Measurements from ENCODE around the gene BPTF. TPM values are rescaled to one million over a fixed set of nuclear protein-coding genes. Genes with fewer than 3 reads are reported as not detected.

The BPTF gene
- total and polyA plus RNA-seq, 12 donors, result 17.3 to 91.6 (median 62.2) TPM

DNA sequence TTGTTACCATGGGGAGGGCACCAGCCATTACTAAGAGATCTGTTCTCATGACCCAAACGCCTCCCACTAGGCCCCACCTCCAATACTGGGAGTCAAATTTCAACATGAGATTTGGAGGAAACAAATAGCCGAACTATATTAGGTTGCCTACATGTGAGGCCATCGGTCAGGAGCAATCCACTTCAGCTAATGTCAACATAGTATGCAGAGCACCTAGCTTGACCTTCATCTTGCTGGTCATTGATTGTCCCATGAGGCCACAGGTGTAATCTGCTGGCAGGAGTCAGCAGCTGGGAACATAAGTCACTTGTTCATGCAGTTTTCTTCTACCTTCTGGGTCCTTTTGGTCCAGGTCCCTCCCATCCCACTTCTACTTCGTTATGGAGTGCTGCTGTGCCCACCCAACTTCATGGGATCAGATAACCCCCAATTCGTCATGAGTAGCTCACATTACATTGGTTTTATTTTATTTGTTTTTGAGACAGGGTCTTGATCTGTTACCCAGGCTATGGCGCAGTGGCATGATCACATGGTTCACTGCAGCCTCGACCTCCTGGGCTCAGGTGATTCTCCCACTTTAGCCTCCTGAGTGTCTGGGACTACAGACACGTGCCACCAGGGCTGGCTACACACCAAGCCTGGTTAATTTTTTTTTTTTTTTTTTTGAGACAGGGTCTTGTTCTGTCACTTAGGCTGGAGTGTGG is 204.4 kb downstream of the BPTF start:
- no peaks in the 10 kb centered on the region for H3K9me3 ChIP-seq (replicated peaks in 1 of 3)
- no peaks in the 10 kb centered on the region for H3K36me3 ChIP-seq (replicated peaks in 1 of 2)
- no peak overlapping the region for H3K27ac ChIP-seq
- intact Hi-C loops (cut with DNase I), result no loop called here
- TF ChIP-seq POLR2A (IDR thresholded peaks at IDR 0.05) (no peak), CTCF (IDR thresholded peaks at IDR 0.05) (no peak)
- 68 to 75% (median 69%) methylated on average over 8 of the region's 8 CpGs for WGBS, 4 donors
- DNase-seq, result no peak
- H3K4me3 ChIP-seq, result no peak overlapping the region
- H3K27me3 ChIP-seq, result no peaks in the 10 kb centered on the region
- peaks cover 1 to 2% of the 10 kb centered on the region in 2 donors for H3K4me1 ChIP-seq (replicated peaks in 1 of 2)

Small RNAs within 50 kb of the gene (small RNA-seq; reads per million reads assigned to genes)
- 0 reads per million in 2 donors for gene RN7SL622P

Other genes with a start within 250 kb of the BPTF start
- gene NOL11, start 107.6 kb upstream of the BPTF start, total RNA-seq, result 10 to 100 TPM; 18.3 to 67.8 (median 31.9) TPM
- 10 to 100 TPM; 37.7 to 58.2 (median 52.8) TPM for gene NOL11, start 107.6 kb upstream of the BPTF start, polyA plus RNA-seq
- 10 to 100 TPM in 6 of 9 donors, 1 to 10 TPM in 3; 3.7 to 19.4 (median 11.1) TPM for gene C17orf58, start 171.0 kb downstream of the BPTF start, total RNA-seq
- gene C17orf58, start 171.0 kb downstream of the BPTF start, polyA plus RNA-seq, result 1 to 10 TPM; 6.2 to 9.7 (median 9.1) TPM
- 10 to 100 TPM; 12.2 to 59.3 (median 23.3) TPM for gene KPNA2, start 210.2 kb downstream of the BPTF start, total RNA-seq
- 10 to 100 TPM in 1 of 3 donors, 1 to 10 TPM in 2; 5.1 to 38.7 (median 8.5) TPM for gene KPNA2, start 210.2 kb downstream of the BPTF start, polyA plus RNA-seq

All from adrenal gland (tissue), 12 donors.